ENCODE measurements around the gene ENPP7.

The ENPP7 gene, protein sequence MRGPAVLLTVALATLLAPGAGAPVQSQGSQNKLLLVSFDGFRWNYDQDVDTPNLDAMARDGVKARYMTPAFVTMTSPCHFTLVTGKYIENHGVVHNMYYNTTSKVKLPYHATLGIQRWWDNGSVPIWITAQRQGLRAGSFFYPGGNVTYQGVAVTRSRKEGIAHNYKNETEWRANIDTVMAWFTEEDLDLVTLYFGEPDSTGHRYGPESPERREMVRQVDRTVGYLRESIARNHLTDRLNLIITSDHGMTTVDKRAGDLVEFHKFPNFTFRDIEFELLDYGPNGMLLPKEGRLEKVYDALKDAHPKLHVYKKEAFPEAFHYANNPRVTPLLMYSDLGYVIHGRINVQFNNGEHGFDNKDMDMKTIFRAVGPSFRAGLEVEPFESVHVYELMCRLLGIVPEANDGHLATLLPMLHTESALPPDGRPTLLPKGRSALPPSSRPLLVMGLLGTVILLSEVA

DNA sequence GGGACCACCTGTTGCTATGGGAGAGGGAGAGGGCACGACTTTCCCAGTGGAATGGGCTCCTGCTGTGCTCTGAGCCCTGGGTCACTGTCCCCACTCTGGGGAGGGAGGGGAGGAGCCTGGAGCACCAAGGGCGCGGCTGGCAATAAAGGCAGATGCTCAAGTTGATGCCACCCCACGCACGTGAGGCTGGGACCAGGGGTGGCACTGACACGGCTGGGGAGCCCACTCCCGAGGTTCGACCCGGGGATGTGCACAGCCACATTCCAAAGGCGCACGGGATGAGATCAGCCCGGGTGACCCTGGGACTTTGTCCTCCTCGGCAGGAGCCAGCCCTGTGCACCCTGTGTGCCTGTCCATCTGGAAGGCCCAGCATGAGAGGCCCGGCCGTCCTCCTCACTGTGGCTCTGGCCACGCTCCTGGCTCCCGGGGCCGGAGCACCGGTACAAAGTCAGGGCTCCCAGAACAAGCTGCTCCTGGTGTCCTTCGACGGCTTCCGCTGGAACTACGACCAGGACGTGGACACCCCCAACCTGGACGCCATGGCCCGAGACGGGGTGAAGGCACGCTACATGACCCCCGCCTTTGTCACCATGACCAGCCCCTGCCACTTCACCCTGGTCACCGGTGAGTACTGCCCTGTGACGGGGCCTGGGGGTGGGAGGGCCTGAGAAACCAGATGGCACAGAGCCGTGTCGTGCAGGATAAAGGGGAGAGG lies at the start of gene ENPP7:
Gene ENPP7, plus strand, starts transcription at position 175 of the 715 bp plus-strand sequence. Its CDS starts 197 bp downstream, at position 372.
- no peak for DNase-seq

DNA sequence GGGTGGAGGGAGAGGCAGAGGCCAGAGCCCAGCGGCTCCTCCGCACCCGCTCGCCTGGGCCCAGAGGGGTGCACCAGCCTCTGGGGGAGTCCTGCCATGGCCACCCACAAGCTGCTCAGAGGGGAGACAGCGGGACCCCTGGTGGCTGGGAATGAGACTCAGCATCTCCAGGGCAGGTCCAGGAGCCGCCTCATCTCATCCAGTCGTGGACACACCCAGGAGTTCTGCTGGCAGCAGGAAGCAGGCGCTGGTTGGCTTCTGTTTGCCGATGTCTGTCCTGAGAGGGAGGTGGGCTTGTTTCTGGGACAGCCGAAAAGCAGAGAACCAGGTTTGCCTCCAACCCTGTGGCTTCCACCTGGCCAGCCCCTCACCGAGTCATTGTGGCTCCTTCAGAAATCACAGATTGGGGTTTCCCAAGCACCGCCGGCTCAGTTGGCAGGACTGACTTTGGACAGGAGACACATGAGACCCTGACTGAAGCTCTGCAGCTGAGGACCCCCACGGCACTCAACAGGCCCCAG lies 49.6 kb upstream of the ENPP7 start:
- no peak for DNase-seq

DNA sequence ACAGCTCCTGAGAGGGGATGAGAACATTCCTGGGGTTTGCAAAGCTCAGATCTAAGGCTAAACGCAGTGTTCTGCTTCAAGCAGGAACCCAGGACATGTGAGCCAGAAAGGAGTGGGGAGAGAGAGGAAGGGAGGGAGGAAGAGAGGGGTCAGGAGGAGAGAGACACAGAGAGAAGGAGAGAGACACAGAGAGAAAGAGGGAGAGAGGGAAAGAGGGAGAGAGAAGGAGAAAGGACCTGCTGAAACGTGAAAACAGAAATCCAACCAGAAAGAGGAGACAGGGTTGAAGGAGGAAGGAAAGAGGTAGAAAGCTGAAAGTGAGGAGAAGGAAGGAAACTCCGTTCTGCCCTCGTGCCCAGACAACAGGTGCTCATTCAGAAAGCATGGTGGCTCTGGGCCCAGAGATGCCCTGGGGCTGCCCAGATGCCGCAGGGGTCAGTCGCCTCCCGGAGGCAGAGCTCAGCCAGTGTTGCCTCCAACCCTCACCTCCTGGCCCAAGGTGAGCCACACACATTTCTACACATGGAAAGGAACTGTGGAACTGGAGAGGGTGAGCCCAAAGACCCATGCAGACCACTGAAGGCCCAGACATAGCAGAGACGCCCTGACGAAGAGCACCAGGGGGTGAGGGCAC lies 49.0 kb upstream of the ENPP7 start:
- no peak for DNase-seq

DNA sequence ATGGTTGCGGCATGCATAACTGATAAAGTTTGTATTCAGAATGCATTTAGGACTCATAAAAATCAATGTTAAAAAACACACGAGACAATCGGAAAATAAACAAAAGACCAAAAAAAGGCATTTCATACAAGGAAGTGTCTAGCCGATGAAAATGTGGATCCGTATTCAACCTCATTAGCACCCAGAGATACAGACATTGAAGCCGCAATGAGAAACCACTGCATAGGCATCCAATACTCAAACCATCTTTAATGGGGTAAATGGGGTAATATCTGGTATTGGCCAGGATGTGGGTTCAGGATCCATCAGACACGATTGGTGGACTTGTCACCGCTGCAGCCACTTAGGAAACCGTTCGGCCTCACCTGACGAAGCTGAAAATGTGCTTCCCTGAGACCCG lies 47.4 kb upstream of the ENPP7 start:
- no peak for DNase-seq

DNA sequence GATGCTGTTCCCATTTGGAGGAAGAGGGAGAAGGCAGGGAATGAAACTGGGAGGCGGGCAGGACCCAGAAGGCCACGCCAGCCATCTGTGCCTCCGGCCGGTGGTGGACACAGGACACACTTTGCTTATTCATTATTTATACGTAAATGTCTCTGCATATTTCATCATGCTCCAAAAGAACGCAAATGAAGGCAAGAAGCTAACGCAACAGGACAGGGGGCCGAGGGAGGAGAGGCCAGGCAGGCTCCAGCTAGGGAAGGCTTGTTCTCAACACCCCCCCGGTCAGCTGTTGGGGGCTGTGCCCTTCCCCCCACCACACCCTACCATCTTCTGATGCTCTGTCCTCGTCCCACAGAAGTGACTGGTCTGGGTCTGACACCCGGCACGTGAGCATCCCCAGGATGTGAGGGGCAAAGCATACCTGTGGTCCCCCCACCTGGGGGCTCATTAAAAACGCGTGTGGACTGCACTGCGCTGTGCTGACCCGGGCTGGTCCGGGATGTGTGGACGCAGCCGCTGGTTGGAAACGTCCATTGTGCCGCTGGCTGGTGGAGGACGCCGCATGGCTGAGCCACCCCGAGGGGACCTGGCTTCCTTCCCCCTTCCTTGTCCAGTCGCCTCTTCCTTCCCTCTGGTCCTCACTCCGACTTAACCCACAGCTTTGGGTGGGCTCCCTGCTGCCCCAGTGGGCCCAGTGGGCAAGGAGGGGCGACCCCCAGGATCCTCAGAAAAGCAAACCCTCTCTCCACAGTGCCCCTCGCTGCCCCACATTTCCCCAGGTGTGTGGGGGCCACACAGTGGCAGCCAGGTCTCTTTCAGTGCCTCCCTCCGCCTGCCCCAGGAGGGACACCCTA lies 46.4 kb upstream of the ENPP7 start:
- no peak for DNase-seq

DNA sequence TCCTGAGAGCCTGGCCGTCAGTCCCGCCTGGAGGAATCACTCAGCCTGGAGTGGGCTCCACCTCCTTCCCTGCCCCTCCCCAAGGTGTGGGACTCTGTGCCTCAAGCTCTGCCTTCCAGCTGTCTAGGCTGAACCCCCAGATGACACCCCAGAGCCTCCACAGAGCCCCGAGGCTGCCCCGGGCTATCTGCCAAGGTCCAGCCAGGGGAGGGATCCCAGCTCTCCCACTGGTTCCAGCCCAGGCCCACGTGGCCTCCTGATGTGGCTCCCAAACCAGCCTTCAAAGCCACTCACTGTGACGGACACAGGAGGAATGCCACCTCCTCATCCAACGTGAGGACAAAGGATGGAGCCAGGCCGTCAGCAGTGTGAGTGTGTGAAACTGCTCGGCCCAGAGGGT lies 45.6 kb upstream of the ENPP7 start:
- no peak for DNase-seq

DNA sequence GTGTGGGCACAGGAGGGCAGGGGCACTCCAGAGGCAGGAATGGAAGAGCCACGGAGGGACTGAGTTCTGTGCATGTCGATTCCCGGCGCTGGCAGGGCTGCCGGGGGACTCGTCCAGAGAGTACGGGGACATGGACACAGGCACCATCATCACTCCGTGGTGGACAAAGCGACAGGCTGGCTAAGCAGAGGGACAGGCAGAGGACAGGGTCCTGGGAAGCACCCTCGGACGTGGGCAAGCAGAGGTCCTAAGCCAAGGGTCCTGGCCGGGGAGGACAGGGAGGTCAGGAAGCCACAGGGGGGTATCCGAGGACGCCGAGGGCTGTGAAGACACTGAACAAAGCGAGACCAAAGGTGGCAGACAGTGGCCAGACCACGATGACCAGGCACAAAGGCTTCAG lies 44.3 kb upstream of the ENPP7 start:
- no peak for DNase-seq

DNA sequence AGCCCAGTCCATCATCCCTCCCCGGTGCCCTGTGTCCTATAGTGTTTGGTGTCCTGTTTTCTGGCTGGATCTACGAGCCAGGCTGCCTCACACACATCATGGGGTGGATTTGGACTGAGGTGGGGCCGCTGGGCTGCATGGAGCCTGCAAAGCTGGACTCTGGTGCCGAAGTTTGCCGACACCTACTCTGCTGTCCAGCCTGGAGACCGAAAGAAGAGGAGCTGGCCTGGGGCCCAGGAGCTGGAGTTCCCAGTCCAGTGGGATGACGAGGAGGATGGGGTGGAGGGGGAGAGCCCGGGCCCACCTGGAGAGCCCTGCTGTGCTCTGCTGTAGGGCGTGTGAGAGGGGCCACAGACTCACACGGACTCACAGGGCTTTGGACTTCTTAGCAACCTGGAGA lies 40.3 kb upstream of the ENPP7 start:
- DNase-seq: no peak

DNA sequence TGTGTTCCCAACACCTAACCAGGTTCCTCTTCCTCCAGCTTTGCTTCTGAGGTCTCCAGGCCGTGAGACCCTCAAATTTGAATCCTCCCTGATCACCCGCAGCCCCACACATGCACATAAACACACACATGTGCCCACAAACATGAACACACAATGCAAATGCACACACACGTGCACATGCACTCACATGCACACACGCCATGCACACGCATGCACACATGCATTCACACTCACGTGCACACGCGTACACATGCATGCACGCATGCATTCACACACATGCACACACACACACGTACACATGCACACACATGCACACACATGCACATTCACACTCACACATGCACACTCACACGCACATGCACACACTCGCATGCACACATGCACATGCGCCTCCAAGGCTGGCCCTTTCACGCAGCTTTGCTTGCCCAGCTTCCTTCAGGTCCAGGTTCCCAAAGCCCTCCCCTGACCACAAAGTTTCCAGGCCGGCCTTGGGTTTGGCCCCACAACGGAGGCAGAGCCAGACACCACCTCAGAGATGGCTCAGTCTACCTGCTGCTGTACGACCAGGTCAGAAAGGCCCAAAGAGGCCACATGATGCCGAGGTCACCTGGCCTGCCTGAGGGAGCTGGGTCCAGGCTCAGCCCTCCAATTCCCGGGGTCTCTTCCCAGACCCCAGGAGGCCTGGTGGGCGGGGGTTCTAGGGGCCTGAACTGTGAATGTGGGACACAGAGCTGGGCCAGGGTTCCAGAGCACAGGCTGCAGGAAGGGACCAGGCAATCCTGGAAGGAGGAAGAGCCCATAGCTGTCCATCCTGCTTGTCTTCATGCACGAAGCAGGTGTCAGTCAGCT lies 39.5 kb upstream of the ENPP7 start:
- DNase-seq: no peak

DNA sequence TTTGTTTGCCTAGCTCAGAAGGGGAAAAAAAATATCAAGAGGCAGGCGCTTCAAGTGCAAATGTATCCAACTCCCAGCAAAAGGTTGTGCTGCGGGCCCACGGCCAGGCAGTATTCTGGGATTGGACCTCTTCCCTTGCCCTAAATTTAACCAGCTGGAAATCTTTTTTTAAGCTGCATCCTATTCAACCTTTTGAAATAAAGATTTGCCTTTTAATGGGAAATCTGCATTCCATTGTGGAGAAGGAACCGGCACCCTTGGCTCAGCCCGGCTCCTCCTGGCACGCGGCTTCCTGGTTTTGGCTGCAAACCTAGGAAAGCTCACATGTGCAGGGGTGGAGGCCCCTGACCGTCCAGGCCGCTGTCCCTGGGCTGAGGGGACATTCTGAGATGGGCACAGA lies 38.8 kb upstream of the ENPP7 start:
- DNase-seq: no peak

DNA sequence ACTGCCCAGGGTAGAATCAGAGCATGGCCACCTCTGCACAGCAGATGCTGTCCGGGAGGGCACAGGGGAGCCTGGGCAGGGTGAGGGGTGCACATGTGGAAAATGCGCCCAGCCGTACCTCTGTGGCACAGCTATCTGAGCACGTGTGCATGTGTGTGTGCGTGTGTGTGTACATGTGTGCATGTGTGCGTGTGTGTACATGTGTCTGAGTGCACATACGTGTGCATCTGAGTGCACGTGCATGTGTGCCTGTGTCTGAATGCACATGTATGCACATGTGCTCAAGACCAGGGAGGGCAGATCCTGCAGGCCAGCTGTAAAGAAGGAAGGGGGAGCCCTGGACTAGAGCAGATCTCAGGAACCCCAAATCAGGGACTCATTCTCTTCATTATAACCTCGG lies 37.3 kb upstream of the ENPP7 start:
- DNase-seq: no peak

DNA sequence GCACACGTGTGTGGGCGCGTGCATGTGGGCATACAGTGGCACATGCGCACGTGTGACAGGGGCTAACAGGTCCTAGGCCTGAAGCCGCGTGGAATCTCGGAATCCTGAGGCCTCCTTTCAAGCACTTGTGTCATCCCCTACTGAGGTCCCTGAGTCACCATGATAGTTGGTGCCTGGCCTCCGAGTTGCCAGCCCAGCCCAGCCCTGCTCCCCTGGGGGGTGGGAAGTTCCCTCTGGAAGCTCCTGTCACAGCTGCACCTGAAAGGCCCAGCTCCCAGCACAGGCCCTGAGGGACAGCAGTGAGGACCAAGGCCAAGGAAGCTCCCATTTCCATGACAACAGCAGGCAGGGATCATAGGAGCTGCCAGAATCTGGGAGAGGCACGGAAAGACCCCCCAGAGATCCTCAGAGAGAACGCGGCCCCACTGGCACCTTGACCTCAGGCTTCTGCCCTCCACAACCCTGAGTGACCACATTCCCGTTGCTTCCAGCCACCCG lies 35.4 kb upstream of the ENPP7 start:
- no peak for DNase-seq

DNA sequence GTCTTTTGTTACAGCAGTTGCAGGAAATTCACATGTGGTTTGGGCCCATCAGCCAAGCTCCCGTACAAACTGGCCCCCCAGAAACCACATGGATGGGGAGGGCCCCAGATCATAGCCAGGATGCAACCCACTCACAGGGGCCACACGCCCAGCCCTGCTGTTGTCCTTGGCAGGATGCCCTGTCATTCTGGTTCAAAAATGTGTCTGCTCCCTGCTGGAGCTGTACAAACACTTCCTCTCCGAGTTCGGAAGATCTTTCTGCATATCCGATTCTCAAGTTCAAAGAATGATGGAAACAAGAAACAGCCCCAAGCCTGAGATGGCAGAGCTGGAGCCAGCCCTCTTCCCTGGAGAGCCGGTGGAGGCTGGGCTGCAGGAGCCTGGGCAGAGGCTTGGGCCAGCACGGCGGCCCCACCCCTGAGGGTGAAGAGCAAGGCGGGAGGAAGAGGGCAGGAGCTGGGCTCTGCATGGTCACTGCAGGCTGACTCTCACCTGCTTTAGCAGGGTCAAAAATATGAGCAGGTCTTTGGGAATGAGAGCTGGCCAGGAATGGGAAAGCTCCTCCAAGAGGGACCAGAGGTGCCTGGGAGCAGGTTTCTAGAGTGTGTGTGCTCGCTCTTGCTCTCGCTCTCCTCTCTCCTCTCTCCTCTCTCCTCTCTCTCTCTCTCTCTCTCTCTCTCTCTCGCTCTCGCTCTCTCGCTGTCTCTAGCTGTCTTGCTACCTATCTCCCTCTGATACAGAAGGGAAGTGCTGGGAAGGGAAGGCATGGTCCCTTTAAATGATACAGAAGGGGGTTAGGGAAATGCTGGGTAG lies 34.7 kb upstream of the ENPP7 start:
- no peak for DNase-seq

DNA sequence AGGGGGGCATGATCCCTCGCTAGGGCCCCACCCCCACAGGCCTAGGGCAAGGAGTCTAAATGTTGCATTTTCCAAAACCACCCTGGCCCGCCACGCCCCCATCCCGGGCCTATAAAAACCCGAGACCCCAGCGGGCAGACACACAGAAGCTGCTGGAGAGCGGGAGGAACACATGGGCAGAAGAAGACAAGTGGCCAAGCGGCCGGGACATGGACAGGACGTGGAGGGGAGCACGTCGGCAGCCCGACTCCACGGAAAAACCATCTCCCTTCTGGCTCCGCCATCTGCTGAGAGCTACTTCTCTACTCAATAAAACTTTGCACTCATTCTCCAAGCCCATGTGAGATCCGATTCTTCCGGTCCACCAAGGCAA lies 34.1 kb upstream of the ENPP7 start:
- no peak for DNase-seq

DNA sequence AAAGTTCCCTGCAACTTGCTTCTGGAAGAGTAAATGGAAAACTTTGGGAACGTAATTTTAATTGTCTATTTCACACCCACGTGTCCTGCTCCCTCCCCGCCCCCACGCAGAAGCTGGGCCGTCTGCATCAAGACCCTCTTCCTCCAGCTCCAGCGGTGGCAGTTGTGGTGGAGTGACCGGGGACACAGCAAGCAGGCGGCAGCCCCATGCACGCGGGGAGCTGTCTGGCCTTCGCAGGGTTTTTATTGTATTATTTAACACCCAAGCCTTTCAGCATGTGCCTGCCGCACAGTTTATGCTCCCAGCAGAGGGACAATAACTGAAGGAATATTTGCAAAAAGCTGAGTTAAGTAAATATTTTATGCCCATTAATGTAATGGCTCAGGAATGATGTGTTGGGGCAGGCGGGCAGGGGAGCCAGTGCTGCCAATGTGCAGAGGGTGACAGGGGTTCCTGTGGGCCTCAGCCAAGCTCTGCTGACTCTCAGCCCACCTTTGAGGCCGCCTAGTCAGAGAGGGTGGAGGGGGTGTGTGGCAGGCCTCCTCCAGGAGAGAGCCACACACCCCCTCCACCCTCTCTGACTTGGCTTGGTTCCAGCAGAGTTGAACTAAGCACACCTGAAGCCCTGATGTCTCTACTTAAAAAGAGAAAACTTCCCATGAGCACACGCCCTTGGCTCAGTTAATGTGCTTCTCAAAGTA lies 32.4 kb upstream of the ENPP7 start:
- no peak for DNase-seq

DNA sequence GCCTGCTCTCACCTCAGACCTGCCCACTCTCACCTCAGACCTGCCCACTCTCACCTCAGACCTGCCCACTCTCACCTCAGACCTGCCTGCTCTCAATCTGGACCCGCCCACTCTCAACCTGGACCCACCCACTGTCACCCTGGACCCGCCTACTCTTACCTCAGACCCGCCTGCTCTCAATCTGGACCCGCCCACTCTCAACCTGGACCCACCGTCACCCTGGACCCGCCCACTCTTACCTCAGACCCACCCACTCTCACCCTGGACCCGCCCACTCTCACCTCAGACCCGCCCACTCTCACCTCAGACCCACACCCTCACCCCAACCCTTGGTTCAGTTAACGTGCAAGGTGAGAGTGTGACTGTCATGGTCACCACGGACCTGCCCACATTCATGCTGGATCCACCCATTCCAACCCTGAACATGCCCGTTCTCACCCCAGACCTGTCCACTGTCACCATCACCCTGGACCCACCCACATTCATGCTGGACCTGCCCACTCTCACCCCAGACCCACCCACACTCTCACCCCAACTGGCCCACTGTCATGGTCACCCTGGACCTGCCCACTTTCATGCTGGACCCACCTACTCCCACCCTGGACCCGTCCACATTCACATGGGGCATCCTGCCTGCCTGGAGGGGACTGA lies 31.2 kb upstream of the ENPP7 start:
- no peak for DNase-seq

DNA sequence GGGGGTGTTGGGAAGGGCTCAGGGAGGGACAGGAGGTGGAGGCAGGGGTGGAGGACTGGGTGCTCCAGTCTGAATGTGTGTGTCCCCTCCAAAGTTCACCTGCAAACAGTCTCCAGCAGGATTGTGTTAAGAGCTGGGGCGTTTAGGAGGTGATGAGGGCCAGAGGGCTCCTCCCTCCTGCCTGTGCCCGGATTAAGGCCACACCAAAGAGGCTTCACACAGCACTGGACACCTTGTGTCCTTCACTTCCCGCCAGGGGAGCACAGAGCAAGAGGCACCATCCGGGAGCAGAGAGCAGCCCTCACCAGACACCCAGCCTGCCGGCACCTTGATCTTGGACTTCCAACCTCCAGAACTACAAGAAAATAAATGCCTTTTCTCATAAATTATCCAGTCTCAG lies 30.2 kb upstream of the ENPP7 start:
- DNase-seq: no peak

DNA sequence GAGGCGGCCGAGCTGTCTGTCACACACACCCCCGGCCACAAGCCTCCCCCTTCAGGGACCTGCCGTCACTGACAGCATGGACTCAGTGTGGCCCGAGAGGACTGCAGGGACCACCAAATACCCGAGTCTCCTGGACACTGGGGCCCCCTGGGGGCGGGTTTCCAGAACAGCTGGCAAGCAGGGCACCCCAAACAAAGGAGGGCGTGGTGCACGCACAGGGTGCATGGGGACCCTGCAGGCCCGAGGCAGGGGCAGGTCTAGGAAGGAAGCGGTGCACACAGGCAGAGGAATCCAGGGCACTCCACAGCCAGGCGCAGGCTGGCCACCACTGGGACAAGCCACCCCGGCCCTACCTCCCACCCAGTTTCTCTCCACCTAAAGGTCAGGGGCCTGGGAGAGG lies 28.7 kb upstream of the ENPP7 start:
- DNase-seq: no peak

DNA sequence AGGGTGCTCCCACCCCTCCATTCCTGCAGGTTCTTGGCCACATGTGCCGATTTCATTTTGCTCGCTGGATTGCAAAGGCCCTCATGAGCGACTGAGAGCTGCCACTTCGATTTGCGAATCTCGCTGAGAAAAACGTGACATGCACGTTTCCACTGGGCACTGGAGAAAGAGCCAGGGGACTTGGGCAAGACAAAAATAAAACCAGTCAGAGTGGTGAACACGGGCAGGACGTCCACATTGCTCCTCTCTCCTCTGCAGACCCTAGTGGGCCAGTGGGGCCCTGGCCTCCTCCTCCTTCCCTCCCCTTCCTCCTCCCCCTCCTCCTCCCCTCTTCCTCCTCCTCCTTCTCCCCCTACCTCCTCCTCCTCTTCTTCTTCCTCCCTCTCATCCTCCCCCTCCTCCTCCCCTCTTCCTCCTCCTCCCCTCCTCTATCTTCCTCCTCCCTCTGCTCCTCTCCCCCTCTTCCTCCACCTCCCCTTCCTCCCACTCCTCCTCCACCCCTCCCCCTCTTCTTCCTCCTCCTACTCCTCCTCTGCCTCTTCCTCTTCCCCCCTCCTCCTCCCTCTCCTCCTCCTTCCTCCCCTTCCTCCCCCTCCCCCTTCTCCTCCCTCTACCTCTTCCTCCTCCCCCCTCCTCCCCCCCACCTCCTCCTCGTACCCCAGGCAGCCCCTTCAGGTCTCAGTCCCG lies 28.1 kb upstream of the ENPP7 start:
- no peak for DNase-seq
